Dermis blood vessel endothelial cell (primary cell): ENCODE results near the gene TRPT1. TPM values are rescaled to one million over a fixed set of nuclear protein-coding genes. Genes with fewer than 3 reads are reported as not detected.

ENCODE experiments used
- DNase-seq: peaks from one replicate; pipeline ENCODE4 v3.0.0; 2010
- total RNA-seq: library from RNA; depleted of rRNA; stranded (reverse); fragments of >200 nt; gene quantifications from 2 replicates; pipeline ENCODE4 v1.2.3, GENCODE V29; 2014

TRPT1 gene, protein sequence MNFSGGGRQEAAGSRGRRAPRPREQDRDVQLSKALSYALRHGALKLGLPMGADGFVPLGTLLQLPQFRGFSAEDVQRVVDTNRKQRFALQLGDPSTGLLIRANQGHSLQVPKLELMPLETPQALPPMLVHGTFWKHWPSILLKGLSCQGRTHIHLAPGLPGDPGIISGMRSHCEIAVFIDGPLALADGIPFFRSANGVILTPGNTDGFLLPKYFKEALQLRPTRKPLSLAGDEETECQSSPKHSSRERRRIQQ
- total RNA-seq = 24.1 and 45.6 TPM in 2 replicates

DNA sequence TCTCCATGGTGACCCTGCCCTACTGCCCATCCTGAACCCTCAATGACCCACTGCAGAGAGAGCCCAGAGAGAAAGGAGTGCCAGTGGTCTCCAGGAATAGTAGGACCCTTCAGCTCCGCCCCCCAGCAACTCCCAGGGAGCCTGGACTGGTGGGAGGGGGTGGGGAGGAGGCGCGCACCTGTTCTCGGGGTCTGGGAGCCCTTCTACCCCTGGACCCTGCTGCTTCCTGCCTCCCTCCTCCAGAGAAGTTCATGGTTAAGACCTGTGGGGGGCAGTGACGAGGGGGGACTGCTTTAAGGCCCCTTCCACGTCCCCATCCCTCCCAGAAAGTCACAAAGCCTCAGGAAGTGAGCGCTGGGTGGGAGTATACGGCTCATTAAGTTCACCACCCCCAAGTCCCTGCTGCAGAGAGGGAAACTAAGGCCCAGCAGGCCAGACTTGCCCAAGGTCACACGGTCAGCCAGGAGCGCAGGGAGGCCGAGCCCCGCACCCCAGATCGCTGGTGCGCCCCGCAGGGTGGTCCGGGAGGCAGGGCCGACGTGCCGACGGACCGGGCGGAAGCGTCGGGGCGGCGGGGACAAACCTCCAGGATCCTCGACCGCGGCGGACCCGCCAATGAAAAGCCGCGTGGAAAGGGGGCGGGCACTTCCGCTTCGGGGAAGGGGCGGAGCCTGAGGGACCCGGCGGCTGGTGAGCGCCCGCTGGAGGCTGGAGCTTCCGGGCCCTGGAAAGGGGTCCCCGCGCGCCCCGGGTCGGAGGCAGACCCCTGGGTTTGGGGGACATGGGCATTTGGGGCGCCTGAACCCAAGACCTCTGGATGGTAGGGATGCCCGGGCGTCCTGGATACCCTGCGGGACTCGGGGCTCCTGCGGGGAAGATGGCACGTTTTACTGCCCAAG is at the start of gene TRPT1, which contains the start of gene NUDT22:
TSS of gene TRPT1 (minus strand) at position 579 of the 899 bp plus-strand sequence. CDS start at position 253, 326 bp downstream.
TSS of gene NUDT22 (plus strand) at position 667 of the 899 bp plus-strand sequence. CDS start 379 bp downstream, outside the sequence.
- DNase-seq = peak; percentile 85

DNA sequence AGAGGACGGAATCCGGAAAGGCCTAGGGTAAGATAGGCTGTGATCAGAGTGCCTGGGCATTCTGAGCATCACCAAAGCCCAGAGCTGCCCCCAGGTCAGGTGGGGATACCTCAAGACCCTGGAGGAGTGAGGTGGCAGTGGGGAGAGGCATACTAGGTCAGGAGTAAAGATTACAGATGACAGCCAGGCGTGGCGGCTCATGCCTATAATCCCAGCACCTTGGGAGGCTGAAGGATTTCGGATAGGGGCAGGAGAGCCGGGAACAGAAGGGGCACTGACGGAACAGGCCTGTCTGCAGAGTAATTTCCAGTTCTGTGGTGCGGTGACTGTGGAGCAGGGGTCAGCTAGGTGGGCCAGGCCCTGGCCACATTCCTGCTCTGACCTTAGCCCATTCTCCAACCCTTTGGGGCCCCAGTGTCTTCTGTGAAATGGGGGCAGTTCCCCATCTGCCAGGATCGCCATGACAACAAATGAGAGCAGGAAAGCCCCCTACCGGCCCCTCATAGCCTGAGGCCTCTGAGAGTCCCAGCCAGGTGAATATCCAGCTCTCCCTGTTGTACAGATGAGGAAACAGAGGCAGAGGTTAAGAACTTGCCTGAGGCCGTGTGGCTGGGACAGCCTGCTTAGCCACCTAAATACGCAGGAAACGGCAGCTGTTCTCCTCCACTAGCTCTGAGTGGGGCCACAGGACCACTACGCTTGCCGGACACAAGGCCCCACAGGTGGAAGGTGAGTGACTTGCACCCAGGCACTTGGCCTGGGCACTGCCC is 49.2 kb upstream of the TRPT1 start:
- no peak for DNase-seq

DNA sequence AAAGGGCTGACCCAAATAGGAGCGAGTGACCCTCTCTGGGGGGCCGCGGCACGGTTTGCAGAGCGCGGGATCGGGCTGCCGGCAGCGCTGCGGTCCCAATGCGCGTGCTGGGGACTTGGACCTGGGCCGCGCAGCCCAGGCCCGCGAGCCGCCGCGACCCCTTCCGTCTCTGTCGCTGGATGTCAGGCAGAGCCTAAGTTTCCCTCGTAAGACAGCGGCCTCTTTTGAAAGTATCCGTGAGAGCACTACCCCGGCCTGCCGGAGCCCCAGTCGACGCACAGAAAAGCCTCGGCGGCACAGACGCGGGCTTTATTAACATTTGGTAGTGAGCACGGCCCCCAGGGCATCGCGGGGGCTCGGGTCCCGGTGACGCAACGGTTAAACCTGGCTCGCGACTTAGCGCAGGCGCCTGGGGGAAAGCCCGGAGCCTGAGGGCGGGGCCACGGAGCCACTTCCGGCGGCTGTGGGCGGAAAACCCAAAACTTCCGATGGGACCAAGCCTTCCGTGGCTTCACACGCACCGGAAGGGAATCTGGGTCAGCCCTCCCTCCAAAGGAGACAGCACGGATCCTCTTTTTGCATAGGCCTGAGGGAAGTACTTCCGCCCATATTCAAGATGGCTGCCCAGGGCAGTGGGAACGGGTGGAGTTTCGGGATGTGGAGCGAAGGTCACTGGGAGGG is 43.7 kb upstream of the TRPT1 start:
- DNase-seq = peak; percentile 100

DNA sequence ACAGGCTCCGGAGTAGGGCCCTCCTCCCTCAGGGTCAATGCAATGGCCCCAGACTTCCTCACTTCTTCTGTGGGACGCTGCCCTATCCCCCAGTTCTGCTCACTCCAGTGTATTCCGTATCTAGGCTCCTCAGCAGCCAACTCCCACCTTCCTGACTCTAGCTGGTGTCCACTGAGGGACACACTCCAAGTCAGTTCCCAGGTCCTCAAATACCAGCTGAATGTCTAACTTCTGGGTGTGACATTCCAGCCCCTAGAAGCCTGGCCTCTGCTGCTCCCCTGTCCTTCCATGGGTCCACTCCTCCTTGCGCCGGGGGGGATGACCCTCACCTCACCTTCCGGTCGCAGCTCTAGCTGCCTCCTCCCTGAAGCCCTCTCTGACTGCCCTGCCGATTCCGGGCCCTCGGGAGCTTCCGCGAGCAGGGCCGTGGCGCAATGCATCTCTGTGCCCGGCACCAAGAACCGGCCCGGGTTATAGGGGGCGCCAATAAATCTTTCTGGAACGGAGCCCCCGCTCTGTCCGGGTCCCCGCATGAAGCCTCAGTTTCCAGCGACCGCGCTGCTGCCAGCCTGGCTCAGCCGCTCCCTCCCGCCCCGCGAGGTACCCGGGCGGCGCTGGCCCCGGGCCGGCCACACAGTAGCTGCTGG is 43.0 kb upstream of the TRPT1 start:
- peak; percentile 63 for DNase-seq

DNA sequence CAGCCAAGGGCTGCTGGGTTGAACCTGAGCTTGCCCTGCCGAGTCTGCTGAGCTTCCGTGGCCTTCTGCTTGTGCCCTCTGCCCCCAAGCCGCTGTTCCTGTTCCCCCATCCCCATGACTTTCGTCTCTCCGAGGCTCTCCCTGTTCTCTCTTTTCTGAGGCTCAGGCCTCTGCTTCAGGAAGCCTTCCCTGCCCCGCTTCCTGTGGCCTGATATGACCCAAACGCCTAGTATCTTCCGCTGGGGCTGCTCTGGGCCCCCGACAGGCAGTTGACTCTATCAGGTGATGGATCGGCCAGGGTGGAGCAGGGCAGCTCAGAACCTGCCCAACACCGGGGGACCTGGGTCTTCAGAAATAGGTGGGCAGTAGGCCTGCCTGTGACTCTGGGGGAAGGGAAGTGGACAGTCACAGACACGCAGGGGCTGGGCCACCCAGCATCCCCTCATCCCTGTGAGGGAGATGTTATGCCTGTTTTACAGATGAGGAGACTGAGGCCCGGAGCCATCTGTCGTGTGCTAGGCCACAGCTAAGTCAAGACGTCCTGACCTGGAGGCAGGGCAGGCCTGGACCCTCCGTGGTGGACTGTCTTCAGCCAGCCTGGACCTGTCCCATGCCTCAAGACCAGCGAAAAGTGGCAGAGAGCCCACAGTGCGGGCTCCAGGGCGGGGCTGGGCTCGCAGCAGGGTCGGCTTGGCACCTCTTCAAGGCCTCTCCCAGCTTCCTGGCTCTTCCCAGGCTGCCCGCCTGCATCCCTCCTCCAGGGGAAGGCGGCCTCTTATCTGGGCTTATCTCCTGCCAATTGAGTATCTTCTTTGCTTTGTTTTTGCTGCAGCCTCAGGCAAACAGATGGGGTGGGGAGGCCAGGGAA is 42.3 kb upstream of the TRPT1 start:
- peak; percentile 66 for DNase-seq

DNA sequence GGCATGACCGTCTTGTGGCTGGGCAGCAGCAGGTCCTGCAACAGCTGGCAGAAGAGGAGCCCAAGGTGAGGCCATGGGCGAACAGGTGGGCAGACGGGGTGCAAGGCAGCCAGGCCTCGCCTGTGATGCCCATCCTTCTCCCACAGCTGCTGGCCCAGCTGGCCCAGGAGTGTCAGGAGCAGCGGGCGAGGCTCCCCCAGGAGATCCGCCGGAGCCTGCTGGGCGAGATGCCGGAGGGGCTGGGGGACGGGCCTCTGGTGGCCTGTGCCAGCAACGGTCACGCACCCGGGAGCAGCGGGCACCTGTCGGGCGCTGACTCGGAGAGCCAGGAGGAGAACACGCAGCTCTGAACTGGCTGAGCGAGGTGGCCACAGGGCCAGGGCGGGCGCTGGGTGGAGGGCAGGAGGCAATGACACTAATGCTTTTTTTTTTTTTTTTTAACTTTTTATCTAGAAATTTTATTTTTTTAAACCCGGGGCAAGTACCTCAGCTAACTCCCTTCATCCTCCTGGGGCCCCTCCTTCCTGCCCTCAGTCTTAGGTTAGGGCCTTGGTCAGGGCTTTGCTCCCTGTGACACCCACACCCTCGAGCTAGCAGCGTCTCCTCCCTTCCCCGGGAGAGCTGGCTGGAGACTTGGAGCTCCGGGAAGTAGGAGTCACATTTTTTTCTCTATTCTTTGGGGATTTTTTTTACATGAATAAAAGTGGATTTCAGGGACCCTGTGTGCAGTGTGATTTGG is 41.4 kb upstream of the TRPT1 start:
- DNase-seq = peak; percentile 25

DNA sequence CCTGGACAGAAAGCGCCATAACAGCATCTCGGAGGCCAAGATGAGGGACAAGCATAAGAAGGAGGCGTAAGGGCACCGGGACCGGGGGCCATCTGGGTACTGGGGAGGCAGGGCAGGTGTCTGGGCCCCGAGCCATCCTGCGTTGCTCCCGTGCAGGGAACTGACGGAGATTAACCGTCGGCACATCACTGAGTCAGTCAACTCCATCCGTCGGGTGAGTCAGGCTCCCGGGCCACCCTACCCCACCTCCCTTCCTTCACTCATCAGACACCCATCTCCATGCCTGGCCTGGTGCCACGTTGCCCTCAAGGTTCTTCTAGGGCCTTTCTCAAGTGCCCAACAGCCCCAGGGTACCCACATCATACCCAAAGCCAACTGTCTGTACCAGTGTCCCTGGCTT is 40.4 kb upstream of the TRPT1 start:
- DNase-seq = peak; percentile 39

DNA sequence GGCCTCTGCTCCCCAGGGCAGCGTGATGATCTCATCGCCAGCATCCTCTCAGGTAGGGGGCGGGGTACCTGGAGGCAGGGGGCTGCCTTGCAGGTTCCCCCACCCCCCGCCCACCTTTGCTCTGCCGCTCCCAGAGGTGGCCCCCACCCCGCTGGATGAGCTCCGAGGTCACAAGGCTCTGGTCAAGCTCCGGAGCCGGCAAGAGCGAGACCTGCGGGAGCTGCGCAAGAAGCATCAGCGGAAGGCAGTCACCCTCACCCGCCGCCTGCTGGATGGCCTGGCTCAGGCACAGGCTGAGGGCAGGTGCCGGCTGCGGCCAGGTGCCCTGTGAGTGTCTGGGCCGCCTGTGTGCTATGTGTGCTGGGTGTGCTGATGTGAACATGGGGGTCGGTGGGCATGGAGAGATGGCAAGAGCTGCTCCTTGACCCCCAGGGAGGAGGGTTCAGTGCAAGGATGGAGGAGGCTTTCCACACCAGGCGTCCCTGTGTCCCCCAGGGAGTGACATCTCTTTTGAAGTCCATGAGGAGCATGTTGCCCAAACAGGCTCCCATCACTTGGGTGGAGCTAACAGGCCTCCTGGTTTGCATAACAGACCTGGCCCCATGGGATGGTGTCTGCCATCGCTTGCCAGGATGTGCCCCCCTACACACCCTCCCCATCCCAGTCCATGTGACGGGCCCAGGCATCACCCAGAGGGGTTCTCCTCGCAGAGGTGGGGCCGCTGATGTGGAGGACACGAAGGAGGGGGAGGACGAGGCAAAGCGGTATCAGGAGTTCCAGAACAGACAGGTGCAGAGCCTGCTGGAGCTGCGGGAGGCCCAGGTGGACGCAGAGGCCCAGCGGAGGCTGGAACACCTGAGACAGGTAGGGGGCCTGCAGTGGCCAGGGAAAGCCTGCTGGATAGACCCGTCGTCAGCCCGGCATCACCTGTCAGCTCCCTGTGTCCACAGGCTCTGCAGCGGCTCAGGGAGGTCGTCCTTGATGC is 39.5 kb upstream of the TRPT1 start:
- no peak for DNase-seq

DNA sequence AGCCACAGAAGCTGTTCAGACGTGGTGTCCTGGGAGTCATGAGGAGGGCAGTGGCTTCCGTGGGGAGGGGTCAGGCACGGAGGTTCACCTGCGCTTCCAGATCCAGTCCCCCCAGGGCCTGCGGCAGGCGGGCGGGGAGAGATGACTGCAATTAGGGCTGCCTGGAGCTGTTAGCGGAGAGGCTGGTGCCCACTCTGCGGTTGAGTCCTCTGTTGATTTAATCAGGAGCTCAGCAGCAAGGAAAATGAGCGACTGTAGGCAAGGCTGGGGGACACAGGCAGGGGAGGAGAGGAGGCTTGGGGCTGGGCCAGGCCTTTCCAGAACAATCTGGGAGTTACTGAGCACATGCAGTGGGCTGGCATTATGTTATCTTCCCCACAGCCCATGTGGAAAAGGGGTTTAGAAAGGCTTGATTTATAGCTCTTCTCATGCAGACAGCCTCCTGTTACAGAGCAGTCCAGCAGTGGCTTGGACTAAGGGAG is 38.4 kb upstream of the TRPT1 start:
- DNase-seq = no peak

DNA sequence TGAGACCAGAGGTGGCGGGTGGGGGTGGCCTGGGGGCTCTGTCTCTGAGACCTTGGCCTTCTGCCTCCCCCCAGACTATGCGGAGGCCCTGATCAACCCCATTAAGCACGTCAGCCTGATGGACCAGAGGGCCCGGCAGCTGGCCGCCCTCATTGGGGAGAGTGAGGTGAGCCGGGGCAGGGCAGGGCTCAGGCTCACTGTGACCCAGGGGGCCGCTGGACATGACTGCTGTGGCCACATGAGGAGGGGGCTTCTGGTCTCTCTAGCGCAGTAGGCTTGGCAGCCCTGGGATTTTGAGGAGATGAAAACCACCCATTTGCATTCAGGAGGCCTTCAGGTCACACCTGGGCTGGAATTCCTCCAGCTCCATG is 37.9 kb upstream of the TRPT1 start:
- no peak for DNase-seq

DNA sequence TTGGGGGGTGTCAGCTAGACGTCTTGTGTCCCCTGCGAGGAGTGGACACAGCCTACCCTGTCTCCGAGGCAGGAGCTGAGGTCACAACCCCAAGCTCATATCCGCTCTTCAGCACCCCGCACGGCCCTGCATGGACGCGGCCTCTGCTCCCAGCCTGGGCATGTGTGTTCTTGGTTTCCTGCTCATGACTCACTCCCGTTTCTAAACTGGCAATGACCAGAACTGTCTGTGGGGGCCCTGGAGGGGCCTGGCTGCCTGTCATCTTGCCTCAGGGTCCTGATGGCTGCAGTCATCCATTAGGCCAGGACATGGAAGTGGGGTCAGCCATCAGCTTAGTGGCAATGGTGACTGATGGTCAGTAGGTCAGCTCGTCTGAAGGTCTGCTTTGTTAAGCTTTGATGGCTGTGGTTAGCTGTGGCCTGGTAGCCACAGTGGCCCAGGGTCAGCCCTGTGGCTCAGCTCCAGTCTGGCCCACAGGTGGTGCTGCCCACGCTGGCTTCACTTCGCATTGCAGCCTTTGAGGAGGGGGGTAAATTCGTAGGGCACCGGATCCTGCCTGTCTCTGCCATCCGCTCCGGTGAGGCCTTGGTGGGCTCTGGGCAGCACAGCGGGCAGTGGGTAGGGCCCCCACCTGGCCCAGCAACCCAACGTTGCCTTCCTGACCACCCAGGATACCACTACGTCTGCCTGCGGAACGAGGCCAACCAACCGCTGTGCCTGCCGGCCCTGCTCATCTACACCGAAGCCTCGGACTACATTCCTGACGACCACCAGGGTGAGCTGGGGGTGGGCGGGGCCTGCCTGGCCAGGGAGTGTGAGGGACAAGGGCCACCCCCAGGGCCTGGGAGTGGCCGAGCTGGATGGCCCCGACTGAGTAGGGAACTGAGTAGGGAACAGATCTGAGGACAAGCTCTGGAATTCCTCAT is 37.3 kb upstream of the TRPT1 start:
- peak; percentile 89 for DNase-seq

DNA sequence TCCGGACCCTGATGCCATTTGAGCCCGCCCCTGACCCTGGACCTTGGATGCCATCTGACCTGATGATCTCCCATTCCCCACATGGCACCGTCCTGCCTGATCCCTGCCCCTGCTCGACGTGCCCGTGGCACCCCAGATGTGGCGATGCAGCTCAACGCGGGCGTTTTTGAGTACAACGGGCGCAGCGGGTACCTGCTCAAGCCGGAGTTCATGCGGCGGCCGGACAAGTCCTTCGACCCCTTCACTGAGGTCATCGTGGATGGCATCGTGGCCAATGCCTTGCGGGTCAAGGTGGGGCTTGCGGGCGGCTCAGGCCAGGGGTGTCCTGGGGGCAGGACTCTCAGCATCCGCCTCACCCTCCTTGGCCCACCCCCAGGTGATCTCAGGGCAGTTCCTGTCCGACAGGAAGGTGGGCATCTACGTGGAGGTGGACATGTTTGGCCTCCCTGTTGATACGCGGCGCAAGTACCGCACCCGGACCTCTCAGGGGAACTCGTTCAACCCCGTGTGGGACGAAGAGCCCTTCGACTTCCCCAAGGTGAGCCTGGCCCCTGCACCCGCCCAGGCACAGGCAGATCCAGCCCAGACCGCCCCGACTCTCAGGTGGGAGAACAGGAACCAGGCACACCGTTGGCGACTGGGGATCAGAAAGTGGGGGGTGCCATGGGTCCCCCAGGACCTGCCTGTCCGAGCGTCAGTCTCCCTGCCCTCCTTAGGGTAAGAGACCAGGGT is 36.5 kb upstream of the TRPT1 start:
- DNase-seq = no peak

DNA sequence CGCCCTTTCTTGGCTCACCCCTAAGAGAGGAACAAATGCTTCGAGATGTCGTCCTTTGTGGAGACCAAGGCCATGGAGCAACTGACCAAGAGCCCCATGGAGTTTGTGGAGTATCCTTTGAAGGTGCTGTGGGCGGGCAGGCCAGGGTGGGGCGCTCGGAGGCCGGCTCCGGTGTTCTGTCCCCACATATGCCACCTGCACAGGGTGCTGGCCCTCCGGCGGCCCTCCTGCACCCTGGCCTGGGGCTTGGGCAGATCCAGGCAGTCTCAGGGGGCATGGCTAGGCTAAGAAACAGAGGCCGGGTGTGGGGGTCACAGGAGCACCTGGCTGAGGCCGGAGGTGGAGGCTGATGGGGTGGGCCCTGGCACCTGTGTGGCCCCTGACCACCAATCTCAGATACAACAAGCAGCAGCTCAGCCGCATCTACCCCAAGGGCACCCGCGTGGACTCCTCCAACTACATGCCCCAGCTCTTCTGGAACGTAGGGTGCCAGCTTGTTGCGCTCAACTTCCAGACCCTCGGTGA is 35.6 kb upstream of the TRPT1 start:
- DNase-seq = no peak

DNA sequence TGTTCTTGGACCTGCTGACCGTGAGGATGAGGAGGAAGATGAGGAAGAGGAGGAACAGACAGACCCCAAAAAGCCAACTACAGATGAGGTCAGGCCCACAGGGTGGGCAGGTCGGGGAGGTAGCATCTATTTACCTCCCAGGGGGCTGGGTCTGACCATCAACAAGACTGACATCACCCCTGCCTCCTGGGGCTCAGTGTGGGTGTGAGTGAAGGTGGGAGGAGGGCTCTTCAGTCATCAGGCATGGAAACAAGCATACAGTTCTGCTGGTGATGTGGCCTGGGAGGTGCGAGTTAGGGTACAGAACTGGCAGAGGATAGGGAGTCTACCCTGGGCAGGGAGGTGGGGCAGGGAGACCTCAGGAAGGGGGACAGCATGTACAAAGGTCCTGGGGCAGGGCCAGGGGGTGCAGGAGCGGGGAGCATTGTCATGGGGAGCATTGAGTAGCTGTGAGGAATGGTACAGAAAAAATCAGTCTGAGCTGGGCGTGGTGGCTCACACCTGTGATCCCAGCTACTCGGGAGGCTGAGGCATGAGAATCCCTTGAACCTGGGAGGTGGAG is 34.2 kb upstream of the TRPT1 start:
- no peak for DNase-seq

DNA sequence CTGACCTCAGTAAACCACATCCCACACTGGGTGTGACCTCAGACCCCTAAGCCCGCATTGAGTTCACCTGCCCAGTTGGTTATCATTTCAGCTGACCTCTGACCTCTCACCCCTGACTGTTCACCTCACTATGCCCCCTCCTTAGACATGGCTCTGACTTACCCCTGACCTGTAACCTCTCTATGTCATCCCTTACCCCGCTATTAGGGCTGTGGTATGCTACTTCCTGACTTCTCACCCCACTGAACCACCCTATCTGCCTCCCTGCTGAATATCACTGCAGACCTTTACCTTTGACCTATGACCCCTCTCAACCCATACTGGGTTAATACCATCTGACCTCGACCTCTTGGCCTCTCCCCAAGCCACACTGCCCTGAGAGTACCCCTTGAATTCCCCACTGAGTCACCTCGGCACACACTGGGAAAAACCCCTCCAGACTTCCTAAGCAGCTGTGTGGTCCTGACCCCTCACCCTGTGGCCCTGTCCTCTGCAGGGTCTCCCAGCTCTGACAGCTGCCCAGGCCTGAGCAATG is 33.6 kb upstream of the TRPT1 start:
- DNase-seq = no peak

DNA sequence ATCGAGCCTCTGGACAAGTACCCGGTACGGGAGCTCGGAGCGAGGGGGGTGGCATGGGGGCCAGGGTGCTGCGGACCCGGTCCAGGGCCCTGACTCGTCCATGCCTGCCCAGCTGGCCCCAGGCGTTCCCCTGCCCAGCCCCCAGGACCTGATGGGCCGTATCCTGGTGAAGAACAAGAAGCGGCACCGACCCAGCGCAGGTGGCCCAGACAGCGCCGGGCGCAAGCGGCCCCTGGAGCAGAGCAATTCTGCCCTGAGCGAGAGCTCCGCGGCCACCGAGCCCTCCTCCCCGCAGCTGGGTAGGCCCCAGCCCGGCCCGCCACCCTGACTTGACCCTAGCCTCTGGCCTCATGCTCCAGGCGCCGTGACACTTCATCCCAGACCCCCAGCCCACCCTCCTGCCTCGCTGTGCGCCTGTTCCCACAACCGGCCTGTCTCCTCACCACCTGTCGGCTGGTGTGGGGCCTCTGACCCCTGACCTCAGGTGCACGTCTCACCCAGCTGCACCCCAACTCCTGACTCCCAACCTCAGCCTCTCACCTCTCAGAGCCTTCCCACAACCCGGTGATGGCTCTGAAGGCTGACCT is 33.1 kb upstream of the TRPT1 start:
- DNase-seq = no peak
